Mesothelial cell of epicardium (in vitro differentiated cells): Measurements from ENCODE around the gene HMSD. TPM values are rescaled to one million over a fixed set of nuclear protein-coding genes. Genes with fewer than 3 reads are reported as not detected.
A peak's percentile ranks its signal among the peaks of the same experiment; 100 is the strongest.

ENCODE experiments used
- DNase-seq, 2 experiments: peaks; one replicate each; pipeline ENCODE4 v3.0.0; 2021; ENCODE audit warnings: low spot score in 2 of 2; ENCODE audit not compliant: unreplicated experiment in 2 of 2
- H3K27ac Mint-ChIP-seq: 2 replicates; pipeline ENCODE4 v1.8.0; 2021; ENCODE audit warnings: mixed read lengths
- H3K27me3 Mint-ChIP-seq: 2 replicates; pipeline ENCODE4 v1.8.0; 2021; ENCODE audit warnings: low read depth, mixed read lengths
- H3K36me3 Mint-ChIP-seq: 2 replicates; pipeline ENCODE4 v1.8.0; 2021; ENCODE audit warnings: mixed read lengths
- H3K4me1 Mint-ChIP-seq: 2 replicates; pipeline ENCODE4 v1.8.0; 2021; ENCODE audit warnings: mixed read lengths
- H3K4me3 Mint-ChIP-seq: 2 replicates; pipeline ENCODE4 v1.8.0; 2021; ENCODE audit warnings: mild to moderate bottlenecking, moderate library complexity, mixed read lengths
- H3K9me3 Mint-ChIP-seq: 2 replicates; pipeline ENCODE4 v1.8.0; 2021; ENCODE audit warnings: mixed read lengths
- total RNA-seq: library from RNA; stranded (reverse); gene quantifications from 3 replicates; pipeline ENCODE4 v1.2.1, GENCODE V29; 2021
- TF ChIP-seq, protein P1 (sequence below): fragments of 200-600 bp; sonication (generic); IDR thresholded peaks from one replicate; pipeline ENCODE4 v1.5.0; 2021; ENCODE audit warnings: antibody characterized with exemption; ENCODE audit not compliant: unreplicated experiment

Gene HMSD
- total RNA-seq, 1 donor from 2014 or later, result 2.7 TPM

DNA sequence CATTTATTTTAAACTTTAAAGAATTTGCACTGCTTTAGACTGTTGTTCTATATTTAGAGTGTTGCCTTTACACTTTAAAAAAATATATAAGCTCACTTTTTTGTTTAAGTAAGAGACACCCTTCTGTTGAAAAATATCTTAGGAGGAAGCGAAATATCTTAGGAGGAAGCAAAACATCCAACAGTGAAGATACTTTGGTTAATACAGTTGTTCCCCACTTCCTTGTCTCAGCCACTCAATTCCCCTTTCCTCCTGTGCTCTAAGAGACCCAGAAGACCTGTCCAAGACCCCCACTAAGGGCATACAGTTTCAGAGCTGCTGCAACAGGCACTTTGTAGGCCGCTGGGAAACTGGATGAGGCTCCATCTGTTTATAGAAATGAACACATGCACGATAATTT lies 26.5 kb downstream of the HMSD start:
- Mint-ChIP-seq H3K4me3 (no peak overlapping the region), H3K27me3 (no peaks in the 10 kb centered on the region), H3K27ac (no peak overlapping the region), H3K36me3 (no peaks in the 10 kb centered on the region), H3K9me3 (peaks cover 3% of the 10 kb centered on the region), H3K4me1 (peaks cover 25% of the 10 kb centered on the region)
- DNase-seq, result no peak
- TF ChIP-seq, protein P1, sequence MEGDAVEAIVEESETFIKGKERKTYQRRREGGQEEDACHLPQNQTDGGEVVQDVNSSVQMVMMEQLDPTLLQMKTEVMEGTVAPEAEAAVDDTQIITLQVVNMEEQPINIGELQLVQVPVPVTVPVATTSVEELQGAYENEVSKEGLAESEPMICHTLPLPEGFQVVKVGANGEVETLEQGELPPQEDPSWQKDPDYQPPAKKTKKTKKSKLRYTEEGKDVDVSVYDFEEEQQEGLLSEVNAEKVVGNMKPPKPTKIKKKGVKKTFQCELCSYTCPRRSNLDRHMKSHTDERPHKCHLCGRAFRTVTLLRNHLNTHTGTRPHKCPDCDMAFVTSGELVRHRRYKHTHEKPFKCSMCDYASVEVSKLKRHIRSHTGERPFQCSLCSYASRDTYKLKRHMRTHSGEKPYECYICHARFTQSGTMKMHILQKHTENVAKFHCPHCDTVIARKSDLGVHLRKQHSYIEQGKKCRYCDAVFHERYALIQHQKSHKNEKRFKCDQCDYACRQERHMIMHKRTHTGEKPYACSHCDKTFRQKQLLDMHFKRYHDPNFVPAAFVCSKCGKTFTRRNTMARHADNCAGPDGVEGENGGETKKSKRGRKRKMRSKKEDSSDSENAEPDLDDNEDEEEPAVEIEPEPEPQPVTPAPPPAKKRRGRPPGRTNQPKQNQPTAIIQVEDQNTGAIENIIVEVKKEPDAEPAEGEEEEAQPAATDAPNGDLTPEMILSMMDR, result no peak

DNA sequence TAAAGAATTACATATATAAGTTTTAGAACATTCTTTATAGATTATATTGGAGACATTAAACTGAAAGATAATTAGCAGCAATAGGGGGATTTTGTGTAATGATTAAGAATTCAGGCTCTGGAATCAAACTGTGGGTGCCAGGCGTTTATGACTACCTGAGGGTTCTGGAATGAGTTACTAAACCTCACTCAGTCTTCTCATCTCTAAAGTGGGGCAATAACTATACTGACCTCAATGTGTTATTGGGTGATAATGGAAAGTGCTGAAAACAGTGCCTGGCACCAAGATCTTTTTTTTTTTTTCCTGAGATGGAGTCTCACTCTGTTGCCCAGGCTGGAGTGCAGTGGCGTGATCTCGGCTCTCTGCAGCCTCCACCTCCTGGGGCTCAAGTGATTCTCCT lies 27.9 kb downstream of the HMSD start:
- H3K4me3 Mint-ChIP-seq, result no peak overlapping the region
- H3K36me3 Mint-ChIP-seq, result no peaks in the 10 kb centered on the region
- H3K9me3 Mint-ChIP-seq, result peaks cover 3% of the 10 kb centered on the region
- TF ChIP-seq, protein P1, result no peak
- DNase-seq, result no peak
- H3K27ac Mint-ChIP-seq, result no peak overlapping the region
- H3K27me3 Mint-ChIP-seq, result no peaks in the 10 kb centered on the region
- peaks cover 16% of the 10 kb centered on the region for H3K4me1 Mint-ChIP-seq

DNA sequence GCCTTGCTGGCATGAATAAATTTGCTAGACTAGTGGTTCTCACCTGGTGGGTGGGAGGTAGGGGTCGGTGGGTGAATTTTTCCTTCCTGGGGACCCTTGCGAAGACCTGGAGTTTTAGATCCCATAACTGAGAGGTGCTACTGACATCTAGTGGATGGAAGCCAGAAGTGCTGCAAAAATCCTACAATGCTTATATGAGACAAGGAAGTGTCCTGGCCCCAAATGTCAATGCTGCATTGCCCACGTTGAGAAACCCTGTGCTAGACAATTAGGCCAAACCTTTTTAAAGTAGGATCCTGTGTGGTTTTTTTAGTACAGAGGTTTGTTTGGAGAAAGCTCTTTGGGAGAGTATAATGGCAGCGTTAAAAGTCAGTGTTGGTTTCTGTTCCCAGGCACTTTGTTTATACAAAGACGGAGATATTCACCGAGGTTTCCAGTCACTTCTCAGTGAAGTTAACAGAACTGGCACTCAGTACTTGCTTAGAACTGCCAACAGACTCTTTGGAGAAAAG lies 30.4 kb downstream of the HMSD start:
- peak overlapping the region; percentile 53 for H3K4me3 Mint-ChIP-seq
- H3K36me3 Mint-ChIP-seq, result no peaks in the 10 kb centered on the region
- H3K27ac Mint-ChIP-seq, result peak overlapping the region; percentile 80
- TF ChIP-seq, protein P1, result peak; percentile 77
- H3K27me3 Mint-ChIP-seq, result no peaks in the 10 kb centered on the region
- peaks cover 17% of the 10 kb centered on the region for H3K4me1 Mint-ChIP-seq
- peak in 1 of 2 experiments; percentile 53 for DNase-seq
- no peaks in the 10 kb centered on the region for H3K9me3 Mint-ChIP-seq

DNA sequence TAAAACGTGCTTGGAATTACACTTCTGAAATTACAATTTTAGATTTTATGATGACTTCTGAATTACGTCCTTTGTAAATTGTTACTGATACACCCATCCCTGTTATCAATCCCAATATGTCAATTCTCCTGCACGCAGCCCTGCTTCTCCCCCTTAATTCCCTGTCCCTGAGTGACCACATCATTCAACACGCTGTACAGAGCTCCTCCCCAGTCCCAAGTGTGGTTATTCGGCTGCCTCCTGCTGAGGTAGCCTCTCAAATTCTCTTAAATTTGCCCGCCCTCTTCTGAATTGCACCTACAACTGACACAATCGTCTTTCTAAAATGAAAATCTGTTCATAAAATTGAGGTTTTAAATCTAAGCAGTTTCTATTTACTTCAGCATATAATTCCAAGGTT lies 30.9 kb downstream of the HMSD start:
- Mint-ChIP-seq H3K4me1 (peaks cover 17% of the 10 kb centered on the region), H3K27ac (peak overlapping the region; percentile 53), H3K9me3 (no peaks in the 10 kb centered on the region), H3K36me3 (no peaks in the 10 kb centered on the region), H3K27me3 (no peaks in the 10 kb centered on the region), H3K4me3 (no peak overlapping the region)
- TF ChIP-seq, protein P1, result no peak
- DNase-seq, result no peak

DNA sequence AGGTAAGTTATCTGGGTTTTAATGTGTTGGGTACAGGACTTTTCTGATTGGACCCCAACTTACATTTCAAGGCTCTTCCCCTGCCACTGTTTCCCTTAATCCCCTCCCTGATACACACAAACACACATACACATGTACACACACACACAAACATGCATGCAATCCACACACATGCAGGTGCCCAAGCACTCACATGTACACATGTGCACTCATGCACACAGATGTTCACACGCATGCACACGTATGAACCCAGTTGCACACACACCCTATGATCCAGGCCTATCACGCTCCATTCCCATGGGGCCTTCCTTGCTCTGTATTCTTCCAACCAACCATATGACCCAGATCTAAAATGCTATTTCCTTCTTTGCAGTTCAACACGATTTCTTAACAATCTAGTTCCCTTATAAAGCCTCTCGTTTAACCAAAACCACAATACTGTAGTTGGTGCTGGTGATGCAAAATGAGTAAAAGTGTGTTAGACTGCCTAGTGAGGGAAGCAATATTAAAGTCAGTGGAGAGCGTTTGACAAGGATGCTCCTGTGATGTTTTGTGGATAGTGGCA lies 31.9 kb downstream of the HMSD start:
- Mint-ChIP-seq H3K9me3 (no peaks in the 10 kb centered on the region), H3K4me1 (peaks cover 17% of the 10 kb centered on the region)

More for the DNA sequence above, 31.9 kb downstream of the HMSD start:
- Mint-ChIP-seq H3K36me3 (no peaks in the 10 kb centered on the region), H3K4me3 (no peak overlapping the region), H3K27ac (no peak overlapping the region), H3K27me3 (no peaks in the 10 kb centered on the region)
- TF ChIP-seq, protein P1, result no peak
- no peak for DNase-seq
